Measurements from ENCODE around the gene EDNRA. TPM values are rescaled to one million over a fixed set of nuclear protein-coding genes. Genes with fewer than 3 reads are reported as not detected.

EDNRA gene
- total RNA-seq, 1 donor from 2014 or later: 3.9 TPM

DNA sequence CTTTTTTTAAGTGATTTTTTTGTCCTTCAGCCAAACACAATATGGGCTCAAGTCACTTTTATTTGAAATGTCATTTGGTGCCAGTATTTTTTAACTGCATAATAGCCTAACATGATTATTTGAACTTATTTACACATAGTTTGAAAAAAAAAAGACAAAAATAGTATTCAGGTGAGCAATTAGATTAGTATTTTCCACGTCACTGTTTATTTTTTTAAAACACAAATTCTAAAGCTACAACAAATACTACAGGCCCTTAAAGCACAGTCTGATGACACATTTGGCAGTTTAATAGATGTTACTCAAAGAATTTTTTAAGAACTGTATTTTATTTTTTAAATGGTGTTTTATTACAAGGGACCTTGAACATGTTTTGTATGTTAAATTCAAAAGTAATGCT, 62.1 kb downstream of the EDNRA start:
- H3K4me3 ChIP-seq (ENCODE audit: low read depth, low read length): no peak overlapping the region
- no peak for DNase-seq (ENCODE audit: low read depth)
- TF ChIP-seq, protein P1, sequence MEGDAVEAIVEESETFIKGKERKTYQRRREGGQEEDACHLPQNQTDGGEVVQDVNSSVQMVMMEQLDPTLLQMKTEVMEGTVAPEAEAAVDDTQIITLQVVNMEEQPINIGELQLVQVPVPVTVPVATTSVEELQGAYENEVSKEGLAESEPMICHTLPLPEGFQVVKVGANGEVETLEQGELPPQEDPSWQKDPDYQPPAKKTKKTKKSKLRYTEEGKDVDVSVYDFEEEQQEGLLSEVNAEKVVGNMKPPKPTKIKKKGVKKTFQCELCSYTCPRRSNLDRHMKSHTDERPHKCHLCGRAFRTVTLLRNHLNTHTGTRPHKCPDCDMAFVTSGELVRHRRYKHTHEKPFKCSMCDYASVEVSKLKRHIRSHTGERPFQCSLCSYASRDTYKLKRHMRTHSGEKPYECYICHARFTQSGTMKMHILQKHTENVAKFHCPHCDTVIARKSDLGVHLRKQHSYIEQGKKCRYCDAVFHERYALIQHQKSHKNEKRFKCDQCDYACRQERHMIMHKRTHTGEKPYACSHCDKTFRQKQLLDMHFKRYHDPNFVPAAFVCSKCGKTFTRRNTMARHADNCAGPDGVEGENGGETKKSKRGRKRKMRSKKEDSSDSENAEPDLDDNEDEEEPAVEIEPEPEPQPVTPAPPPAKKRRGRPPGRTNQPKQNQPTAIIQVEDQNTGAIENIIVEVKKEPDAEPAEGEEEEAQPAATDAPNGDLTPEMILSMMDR (conservative IDR thresholded peaks at IDR 0.05; ENCODE audit: low read depth, low read length): no peak

DNA sequence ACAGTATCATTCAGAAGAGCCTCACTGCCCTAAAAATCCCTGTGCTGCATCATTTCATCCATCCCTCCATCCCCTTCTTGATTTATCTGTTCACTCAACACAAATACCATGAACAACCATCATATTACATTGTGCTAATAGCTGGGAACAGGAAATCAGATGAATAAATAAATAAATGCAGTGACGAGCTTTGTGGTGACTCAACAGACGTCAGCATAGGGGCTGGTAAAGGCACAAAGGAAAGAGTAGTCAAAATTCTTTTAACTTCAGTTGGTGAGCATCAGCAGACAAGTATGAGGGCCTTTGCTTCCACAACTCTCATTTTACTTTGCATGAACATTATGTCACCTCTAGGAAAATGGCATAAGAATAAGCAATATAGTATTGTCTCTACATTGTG, 65.5 kb downstream of the EDNRA start:
- DNase-seq (ENCODE audit: low read depth): no peak
- TF ChIP-seq, protein P1 (conservative IDR thresholded peaks at IDR 0.05; ENCODE audit: low read depth, low read length): no peak
- no peak overlapping the region for H3K4me3 ChIP-seq (ENCODE audit: low read depth, low read length)

DNA sequence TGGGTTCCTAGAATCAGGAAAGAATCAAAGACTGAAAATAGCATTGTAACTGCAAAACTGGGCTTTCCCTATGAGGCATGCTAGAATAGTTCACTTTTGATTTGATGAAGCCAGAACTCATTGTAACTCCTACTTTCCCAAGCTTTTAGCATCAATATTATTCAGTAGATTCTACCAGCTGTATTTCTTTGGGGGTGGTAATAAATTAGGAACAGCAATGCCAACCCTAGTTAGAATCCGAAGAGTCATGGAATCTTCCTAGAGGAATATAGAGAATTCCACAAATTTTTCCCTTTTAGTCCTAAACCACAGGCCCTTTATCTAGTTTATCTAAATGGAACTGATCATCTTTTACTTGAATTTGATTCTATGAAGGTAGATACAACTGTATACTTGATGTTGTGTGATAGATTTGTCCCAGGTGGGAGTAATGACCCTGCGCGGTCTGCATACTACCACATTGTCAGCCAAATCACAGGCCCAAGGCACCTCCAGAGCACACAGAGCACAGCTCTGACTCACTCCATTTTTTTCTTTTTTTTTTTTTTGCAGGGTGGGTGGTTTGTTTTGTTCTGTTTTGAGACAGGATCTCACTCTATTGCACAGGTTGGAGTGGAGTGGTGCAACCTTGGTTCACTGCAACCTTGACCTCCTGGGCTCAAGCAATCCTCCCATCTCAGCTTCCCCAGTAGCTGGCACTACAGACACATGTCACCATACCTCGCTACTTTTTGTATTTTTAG, 66.6 kb downstream of the EDNRA start:
- peak; percentile 25 for DNase-seq (ENCODE audit: low read depth)
- H3K4me3 ChIP-seq (ENCODE audit: low read depth, low read length): no peak overlapping the region
- TF ChIP-seq, protein P1 (conservative IDR thresholded peaks at IDR 0.05; ENCODE audit: low read depth, low read length): no peak

DNA sequence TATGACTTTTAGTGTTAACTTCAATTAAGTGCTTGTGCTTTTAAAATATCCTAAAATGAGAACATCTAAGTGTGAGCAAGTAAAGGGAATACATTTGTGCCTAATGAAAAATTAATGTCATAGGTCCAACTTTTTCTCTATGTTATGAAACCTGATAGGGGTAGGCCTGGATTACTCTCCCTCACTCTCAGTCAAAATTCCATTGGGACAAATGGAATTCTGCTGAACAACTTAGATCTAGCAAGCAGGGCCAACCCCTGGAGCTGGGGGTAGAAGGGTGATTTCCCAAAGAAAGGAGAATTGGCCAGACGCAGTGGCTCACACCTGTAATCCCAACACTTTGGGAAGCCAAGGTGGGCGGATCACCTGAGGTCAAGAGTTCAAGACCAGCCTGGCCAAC, 67.4 kb downstream of the EDNRA start:
- TF ChIP-seq, protein P1 (conservative IDR thresholded peaks at IDR 0.05; ENCODE audit: low read depth, low read length): no peak
- H3K4me3 ChIP-seq (ENCODE audit: low read depth, low read length): no peak overlapping the region
- no peak for DNase-seq (ENCODE audit: low read depth)

DNA sequence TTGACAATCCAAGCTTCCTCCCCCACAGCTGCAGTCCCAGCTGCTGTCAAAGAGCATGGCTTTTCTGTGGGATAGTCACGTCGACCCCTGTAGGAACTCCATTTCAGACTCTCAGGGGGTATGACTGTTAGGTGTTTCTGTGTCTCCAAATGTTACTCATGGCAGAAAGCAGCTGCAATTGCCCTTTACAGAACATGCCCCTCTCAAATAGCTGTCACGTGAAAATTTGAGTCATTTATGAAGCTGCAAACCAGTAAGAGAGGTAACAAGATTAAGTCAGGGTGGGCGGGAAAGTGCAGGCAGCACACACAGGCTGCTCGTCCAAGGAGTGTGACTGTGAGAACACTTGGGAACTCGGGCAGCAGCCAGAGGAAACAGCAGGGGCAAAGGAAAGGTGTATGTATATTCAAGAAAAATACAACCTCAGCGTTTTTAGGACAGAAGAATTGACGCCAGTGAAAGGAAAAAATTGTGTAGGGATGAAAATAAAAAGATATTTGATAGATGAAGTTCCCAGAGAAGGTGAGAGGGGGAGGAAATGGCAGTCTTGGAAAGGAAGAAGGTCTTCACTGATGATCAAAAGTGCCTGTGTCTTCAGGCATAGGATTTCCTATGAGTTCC, 69.8 kb downstream of the EDNRA start:
- peak; percentile 13 for DNase-seq (ENCODE audit: low read depth)
- no peak overlapping the region for H3K4me3 ChIP-seq (ENCODE audit: low read depth, low read length)
- TF ChIP-seq, protein P1 (conservative IDR thresholded peaks at IDR 0.05; ENCODE audit: low read depth, low read length): no peak

DNA sequence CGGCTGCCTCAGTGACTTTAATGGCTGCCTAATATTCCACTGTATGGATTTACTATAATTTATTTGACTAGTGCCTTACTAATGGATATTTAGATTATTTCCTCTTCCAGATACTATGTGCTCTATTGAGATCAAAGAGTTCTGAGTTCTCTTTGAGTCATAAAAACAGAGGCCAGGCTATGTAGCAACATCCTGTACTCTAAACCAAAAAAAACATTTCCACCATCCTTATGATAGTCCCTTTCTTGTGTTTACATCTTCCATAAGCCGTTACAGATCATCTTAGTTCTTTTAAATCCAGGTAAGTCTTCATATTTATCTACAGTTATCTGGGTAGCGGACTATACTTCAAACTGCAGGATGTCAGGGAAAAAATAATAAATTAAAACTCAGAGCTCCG, 79.7 kb downstream of the EDNRA start:
- TF ChIP-seq, protein P1 (conservative IDR thresholded peaks at IDR 0.05; ENCODE audit: low read depth, low read length): no peak
- H3K4me3 ChIP-seq (ENCODE audit: low read depth, low read length): no peak overlapping the region
- DNase-seq (ENCODE audit: low read depth): no peak

DNA sequence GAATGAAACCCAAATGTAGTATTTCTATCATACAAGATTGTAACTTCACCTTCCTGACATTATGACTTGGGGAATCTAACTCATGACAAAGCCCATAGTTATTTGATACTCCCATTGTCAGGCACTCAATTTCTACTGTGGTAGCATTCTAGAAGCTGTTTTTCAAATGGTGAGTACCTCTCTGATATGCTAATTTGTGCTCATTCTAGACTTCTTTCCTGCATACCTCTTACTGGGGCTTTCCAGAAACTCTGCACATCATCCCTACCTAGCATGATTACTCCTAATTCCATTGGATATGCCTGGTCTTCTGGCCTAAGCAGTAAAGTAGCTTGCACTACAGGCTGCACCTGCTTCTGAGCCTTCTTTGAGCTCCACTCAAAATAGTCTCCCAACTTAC, 85.9 kb downstream of the EDNRA start:
- TF ChIP-seq, protein P1 (conservative IDR thresholded peaks at IDR 0.05; ENCODE audit: low read depth, low read length): no peak
- no peak for DNase-seq (ENCODE audit: low read depth)

More for the DNA sequence above, 85.9 kb downstream of the EDNRA start:
- no peak overlapping the region for H3K4me3 ChIP-seq (ENCODE audit: low read depth, low read length)

All from epithelial cell of proximal tubule (primary cell).